GM12872 (cell line): ENCODE measurements around the gene FAR2.

ENCODE experiments used
- TF ChIP-seq, protein P1 (sequence below): IDR thresholded peaks from 3 replicates; pipeline ENCODE4 v1.5.1; 2011; ENCODE audit warnings: low read depth, mild to moderate bottlenecking, low read length, moderate library complexity; ENCODE audit not compliant: insufficient read depth

FAR2 gene

GRCh38 chr12:29374913-29375312, 225.8 kb downstream of the FAR2 start:
- TF ChIP-seq, protein P1, sequence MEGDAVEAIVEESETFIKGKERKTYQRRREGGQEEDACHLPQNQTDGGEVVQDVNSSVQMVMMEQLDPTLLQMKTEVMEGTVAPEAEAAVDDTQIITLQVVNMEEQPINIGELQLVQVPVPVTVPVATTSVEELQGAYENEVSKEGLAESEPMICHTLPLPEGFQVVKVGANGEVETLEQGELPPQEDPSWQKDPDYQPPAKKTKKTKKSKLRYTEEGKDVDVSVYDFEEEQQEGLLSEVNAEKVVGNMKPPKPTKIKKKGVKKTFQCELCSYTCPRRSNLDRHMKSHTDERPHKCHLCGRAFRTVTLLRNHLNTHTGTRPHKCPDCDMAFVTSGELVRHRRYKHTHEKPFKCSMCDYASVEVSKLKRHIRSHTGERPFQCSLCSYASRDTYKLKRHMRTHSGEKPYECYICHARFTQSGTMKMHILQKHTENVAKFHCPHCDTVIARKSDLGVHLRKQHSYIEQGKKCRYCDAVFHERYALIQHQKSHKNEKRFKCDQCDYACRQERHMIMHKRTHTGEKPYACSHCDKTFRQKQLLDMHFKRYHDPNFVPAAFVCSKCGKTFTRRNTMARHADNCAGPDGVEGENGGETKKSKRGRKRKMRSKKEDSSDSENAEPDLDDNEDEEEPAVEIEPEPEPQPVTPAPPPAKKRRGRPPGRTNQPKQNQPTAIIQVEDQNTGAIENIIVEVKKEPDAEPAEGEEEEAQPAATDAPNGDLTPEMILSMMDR: no peak

GRCh38 chr12:29376118-29376517, 227.0 kb downstream of the FAR2 start:
- TF ChIP-seq, protein P1: no peak

- TF ChIP-seq, protein P1: no peak
Measured at GRCh38 chr12:29380536-29381523, 231.8 kb downstream of the FAR2 start, which contains the start of gene ERGIC2. TSS of gene ERGIC2 (minus strand) at chr12:29381172. CDS start at chr12:29371633, 9,539 bp downstream.

- TF ChIP-seq, protein P1: no peak
Measured at GRCh38 chr12:29382251-29382650, 233.2 kb downstream of the FAR2 start.
